Gastrocnemius medialis (tissue), 4 donors: ENCODE measurements around the gene ADGRB3.

Source experiments
- CTCF ChIP-seq, 5 experiments: fragments of 450-650 bp in 3 of 5; fragments of 200-600 bp in 2 of 5; sonication (generic) in 2 of 5; IDR thresholded peaks in 4 of 5; conservative IDR thresholded peaks in 1 of 5; 1 replicate in 4 of 5; 2 replicates in 1 of 5; pipeline ENCODE4 v1.5.1; 2016 to 2019; ENCODE audit warnings: antibody characterized with exemption in 5 of 5, mild to moderate bottlenecking in 3 of 5, moderate library complexity in 3 of 5
- POLR2A ChIP-seq, 2 donors: fragments of 450-650 bp; IDR thresholded peaks; one replicate each; pipeline ENCODE4 v1.6.1; 2017; ENCODE audit warnings: antibody characterized with exemption in 2 of 2, mild to moderate bottlenecking in 2 of 2, moderate library complexity in 2 of 2

DNA sequence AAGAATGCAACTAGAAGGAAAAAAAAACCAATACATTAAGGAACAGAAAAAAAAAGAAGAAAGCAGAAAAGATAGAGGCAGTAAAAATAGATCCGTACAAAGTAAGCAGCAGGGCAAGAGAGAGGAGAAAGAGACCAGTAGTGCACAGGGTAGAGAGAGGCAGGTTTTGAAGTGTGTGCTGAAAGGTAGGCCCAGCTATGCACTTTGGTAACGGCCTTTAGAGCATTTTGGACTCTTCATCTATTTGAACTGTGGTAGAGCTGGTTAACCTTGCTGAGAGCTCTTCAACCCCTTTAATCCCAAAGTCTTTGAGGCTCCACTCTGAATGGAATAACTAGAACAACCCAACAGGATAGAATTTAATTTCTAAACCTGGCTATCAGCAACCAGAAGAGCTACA is 45.2 kb downstream of the ADGRB3 start:
- TF ChIP-seq CTCF (IDR thresholded peaks at IDR 0.05 in 4 of 5, conservative IDR thresholded peaks at IDR 0.05 in 1 of 5) = no peak
- no peak for TF ChIP-seq POLR2A (IDR thresholded peaks at IDR 0.05)
